ENCODE measurements around the gene FNDC8.

DNA sequence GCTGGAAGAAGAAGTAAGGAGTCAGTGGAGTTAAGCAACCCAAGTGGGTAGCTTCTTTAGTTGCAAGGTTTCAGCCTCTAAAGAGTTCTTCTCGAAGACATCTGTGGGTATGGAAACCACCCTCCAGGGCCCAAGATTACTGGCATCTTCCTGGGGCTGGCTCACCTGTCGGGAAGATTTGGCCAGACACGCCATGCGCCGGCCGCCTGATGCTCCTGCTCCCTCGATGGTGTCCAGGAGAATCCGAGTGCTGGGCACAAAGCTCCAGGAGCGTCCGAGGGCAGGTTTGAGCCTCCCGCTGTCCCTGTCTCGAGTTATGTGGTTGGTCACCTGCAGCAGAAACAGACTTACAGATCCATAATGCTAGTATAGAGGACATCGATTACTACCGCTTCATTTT is 20.4 kb upstream of the FNDC8 start:
- no peak for TF ChIP-seq POLR2AphosphoS5 (IDR thresholded peaks at IDR 0.05; ENCODE audit: low read depth, low read length)
- TF ChIP-seq, protein P1, sequence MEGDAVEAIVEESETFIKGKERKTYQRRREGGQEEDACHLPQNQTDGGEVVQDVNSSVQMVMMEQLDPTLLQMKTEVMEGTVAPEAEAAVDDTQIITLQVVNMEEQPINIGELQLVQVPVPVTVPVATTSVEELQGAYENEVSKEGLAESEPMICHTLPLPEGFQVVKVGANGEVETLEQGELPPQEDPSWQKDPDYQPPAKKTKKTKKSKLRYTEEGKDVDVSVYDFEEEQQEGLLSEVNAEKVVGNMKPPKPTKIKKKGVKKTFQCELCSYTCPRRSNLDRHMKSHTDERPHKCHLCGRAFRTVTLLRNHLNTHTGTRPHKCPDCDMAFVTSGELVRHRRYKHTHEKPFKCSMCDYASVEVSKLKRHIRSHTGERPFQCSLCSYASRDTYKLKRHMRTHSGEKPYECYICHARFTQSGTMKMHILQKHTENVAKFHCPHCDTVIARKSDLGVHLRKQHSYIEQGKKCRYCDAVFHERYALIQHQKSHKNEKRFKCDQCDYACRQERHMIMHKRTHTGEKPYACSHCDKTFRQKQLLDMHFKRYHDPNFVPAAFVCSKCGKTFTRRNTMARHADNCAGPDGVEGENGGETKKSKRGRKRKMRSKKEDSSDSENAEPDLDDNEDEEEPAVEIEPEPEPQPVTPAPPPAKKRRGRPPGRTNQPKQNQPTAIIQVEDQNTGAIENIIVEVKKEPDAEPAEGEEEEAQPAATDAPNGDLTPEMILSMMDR (IDR thresholded peaks at IDR 0.05; ENCODE audit: control extremely low read depth in 1 of 3, insufficient read depth in 1 of 3, low read depth in 1 of 3, low read length in 3 of 3), result no peak
- no peak for TF ChIP-seq NRF1 (IDR thresholded peaks at IDR 0.05; ENCODE audit: low read depth, low read length)
- no peak for TF ChIP-seq POLR2A (IDR thresholded peaks at IDR 0.05; ENCODE audit: control extremely low read depth in 1 of 2, low read depth in 2 of 2, low read length in 2 of 2)
- TF ChIP-seq, protein P2, sequence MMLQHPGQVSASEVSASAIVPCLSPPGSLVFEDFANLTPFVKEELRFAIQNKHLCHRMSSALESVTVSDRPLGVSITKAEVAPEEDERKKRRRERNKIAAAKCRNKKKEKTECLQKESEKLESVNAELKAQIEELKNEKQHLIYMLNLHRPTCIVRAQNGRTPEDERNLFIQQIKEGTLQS (IDR thresholded peaks at IDR 0.05; ENCODE audit: insufficient read depth, low read depth, low read length), result no peak
- no peak for TF ChIP-seq BRCA1 (IDR thresholded peaks at IDR 0.05; ENCODE audit: low read depth, low read length)
- TF ChIP-seq EGR1 (IDR thresholded peaks at IDR 0.05; ENCODE audit: borderline replicate concordance, low read depth, low read length), result no peak
- TF ChIP-seq YY1 (IDR thresholded peaks at IDR 0.05; ENCODE audit: low read depth, low read length), result no peak
- TF ChIP-seq RAD21 (IDR thresholded peaks at IDR 0.05 in 1 of 2, conservative IDR thresholded peaks at IDR 0.05 in 1 of 2; ENCODE audit: low read depth in 2 of 2, low read length in 2 of 2), result no peak
